ENCODE data around the gene FAM227A. TPM values are rescaled to one million over a fixed set of nuclear protein-coding genes. Genes with fewer than 3 reads are reported as not detected.
"Not testable (repeated sequence)": the region's sequence is repeated elsewhere in the genome, so short reads cannot be mapped to it uniquely, and the experiment has no call there.

The FAM227A gene
- total RNA-seq, 1 experiment from 2014 or later: 1.8 TPM

DNA sequence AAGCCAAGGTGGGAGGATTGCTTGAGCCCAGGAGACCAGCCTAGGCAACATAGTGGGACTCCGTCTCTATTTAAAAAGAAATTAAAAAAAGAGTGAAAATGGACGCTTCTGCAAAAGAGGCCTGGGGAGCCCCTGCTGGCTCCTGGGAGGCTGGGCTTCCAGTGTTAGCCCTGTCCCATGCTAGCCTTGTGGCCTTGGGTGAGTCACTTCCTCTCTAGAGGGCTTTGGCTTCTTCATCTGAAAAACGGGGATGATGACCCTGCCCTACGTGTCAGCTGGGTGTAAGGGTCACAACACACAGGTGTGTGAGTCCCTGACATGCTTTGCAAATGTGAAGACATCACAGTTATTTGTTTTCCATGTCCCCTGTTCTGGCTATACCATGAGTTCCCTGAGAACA lies 32.8 kb downstream of the FAM227A start:
- in situ Hi-C loops (cut with HindIII; ENCODE audit: low pct_unique_long_range_greater_than_20kb, low sequenced_read_pairs): no loop called here
- DNase-seq (ENCODE audit: low read depth, low spot score): peak; percentile 36

DNA sequence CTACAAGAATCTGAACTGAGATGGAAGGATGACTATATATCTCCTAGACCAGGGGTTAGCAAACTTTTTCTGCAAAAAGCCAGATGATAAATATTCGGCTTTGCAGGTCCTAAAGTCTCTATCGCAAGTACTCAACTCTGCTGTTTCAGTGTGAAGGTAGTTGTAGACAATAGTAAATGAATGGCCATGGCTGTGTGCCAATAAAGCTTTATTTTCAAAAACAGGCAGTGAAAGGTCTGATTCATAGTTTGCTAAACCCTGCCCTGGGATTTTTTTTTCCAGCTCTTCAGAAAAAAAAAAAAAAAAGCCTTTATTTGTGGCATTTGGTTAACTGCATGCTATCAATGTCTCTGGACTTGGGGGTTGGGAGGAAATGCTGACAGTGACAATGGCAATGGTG lies 37.5 kb downstream of the FAM227A start:
- in situ Hi-C loops (cut with HindIII; ENCODE audit: low pct_unique_long_range_greater_than_20kb, low sequenced_read_pairs): no loop called here
- no peak for DNase-seq (ENCODE audit: low read depth, low spot score)

DNA sequence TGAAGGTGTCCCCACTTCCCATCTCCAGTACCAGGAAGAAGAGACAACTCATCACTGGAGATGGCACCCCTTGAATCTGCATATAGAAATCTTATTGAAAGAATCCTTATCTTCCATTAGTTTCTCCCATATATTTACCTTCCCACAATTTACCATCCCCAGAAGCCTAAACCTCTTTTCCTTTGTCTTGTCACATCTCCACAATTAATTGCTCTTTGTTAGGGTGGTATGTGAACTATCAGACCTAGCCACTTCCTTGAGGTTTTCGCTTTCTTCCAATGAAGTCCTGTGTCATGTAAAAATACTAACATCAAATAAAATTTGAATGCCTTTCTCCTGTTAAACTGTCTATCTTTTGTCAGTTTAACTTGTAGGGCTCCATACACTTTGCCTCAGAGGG lies 37.9 kb downstream of the FAM227A start:
- in situ Hi-C loops (cut with HindIII; ENCODE audit: low pct_unique_long_range_greater_than_20kb, low sequenced_read_pairs): no loop called here

DNA sequence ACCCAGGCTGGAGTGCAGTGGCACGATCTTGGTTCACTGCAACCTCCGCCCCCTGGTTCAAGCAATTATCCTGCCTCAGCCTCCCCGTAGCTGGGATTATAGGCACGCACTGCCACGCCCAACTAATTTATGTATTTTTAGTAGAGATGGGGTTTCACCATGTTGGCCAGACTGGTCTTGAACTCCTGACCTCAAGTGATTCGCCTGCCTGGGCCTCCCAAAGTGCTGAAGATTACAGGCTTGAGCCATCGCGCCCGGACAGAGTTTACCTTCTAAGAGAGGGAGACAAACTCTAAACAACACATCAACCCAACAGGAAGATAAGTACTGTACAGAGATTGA lies 41.2 kb downstream of the FAM227A start:
- DNase-seq (ENCODE audit: low read depth, low spot score); in situ Hi-C loops (cut with HindIII; ENCODE audit: low pct_unique_long_range_greater_than_20kb, low sequenced_read_pairs): not testable (repeated sequence)

More for the DNA sequence above, 37.9 kb downstream of the FAM227A start:
- no peak for DNase-seq (ENCODE audit: low read depth, low spot score)

DNA sequence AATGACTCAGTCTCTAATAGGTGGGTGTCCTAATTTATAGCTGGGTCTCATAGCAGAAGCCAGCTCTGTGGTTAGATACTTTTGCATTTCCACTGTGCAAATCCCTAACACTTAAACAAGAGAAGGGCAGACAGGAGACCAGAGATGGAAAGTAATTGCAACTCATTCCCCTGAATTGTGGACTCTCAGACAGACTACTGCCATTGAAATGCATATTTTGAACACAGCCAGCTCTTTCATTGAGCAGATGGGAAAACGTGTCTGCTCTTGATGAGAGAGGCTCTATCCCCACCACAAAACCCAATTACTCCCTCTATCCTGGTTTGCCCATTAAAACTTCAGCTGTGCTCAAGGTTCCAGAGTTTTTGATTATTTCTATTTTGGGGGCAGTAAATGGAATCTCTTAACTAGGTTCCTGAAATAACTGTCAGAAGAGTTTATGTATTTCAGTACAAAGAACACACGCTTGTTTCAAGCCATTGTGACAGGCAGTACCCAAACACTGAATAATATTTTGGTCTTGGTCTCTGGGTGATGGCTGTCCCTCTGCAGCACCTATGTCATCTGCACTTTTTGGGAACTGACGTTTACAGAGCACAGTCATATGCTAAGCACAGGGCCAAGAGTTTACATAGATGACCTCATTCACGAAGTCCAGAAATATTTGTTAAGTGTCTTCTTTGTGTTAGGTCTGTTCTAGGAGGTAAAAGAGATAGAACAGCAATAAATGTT lies 41.7 kb downstream of the FAM227A start:
- in situ Hi-C loops (cut with HindIII; ENCODE audit: low pct_unique_long_range_greater_than_20kb, low sequenced_read_pairs): no loop called here
- DNase-seq (ENCODE audit: low read depth, low spot score): peak; percentile 45

DNA sequence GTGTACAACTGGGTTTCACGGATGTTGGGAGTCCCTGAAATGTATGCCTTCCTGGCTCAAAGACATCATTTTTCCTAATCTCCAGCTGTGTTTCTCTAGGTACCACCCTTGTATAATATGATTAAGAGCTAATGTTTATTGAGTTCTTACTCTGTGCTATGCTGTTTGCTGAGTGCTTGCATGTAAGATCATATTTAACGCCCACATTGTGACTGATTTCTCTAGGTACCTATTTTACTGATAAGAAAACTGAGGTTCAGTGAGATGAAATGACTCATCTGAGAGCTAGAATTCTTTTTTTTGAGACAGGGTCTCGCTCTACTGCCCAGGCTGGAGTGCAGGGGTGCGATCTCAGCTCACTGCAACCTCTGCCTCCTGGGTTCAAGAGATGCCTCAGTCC lies 42.6 kb downstream of the FAM227A start:
- in situ Hi-C loops (cut with HindIII; ENCODE audit: low pct_unique_long_range_greater_than_20kb, low sequenced_read_pairs): no loop called here

DNA sequence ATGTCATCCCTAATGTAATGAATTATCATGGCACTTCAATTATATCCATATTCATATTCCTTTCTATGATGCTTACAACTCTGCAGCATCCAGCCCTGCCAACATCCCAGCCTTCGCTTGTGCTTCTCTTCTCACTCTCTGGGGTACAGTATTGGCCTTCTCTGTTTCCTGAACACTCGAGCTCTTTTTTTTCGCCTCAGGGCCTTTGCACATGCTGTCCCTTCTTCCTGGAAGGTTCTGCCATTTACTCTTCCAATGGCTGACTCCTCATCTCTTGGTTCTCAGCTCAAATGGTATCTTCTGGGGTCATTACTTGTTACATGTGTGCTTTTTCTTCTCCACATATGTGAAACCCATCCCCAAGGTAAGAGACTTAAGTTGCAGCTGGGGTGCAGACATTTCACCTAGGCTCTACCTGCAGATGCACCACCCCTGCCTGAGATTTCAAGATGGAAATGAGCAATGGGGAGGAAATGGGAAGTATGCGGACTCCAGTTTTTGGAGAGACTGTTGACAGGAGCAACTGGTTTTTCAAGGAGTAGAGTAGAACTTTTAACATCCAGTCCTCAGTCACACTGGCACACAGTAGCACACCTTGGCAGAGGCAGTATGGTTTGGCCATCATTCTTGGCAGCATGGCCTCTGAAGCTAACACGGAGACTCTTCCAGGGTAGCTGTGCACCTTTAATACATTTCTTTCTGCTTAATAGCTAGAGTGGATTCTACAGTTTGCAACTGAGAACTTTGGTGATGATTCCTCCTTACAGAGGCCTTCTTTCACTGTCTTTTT lies 43.8 kb downstream of the FAM227A start:
- no peak for DNase-seq (ENCODE audit: low read depth, low spot score)
- in situ Hi-C loops (cut with HindIII; ENCODE audit: low pct_unique_long_range_greater_than_20kb, low sequenced_read_pairs): no loop called here

More for the DNA sequence above, 42.6 kb downstream of the FAM227A start:
- DNase-seq (ENCODE audit: low read depth, low spot score): no peak

DNA sequence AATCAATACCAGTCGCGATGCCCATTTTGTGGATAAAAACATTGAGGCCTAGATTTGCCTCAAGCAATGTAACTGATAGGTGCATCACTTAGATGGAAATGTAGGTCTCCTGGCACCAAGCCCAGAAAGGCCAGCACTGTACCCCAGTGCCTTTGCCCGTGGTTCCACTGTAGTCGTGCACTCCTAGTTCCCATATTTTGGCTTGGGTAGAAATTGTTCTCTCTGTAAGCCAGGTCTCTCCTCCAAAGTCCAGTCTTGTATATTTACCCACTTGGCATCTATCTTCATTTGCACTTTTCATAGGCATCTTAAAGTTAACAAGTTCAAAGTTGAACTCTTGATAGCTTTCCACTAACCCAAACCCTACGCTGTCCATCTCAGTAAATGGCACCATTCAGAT lies 44.6 kb downstream of the FAM227A start:
- in situ Hi-C loops (cut with HindIII; ENCODE audit: low pct_unique_long_range_greater_than_20kb, low sequenced_read_pairs): no loop called here
- DNase-seq (ENCODE audit: low read depth, low spot score): no peak

DNA sequence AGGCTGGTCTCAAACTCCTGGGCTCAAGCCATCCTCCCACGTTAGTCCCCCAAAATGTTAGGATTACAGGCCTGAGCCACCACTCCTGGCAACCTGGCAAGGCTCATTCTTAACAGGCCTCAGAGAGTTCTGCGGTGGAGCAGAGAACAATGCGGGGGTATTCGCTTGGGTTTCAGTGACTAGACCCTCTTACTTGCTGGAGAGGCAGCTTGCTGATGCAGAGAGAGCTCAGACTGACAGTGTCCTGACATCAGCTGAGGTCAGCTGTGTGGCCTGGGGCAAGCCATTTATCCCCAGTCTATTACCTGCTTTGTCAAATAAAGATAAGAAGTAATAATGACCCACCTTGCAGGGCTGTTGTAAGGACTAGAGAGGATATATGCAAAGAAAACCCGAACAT lies 46.0 kb downstream of the FAM227A start:
- in situ Hi-C loops (cut with HindIII; ENCODE audit: low pct_unique_long_range_greater_than_20kb, low sequenced_read_pairs): no loop called here
- DNase-seq (ENCODE audit: low read depth, low spot score): no peak

DNA sequence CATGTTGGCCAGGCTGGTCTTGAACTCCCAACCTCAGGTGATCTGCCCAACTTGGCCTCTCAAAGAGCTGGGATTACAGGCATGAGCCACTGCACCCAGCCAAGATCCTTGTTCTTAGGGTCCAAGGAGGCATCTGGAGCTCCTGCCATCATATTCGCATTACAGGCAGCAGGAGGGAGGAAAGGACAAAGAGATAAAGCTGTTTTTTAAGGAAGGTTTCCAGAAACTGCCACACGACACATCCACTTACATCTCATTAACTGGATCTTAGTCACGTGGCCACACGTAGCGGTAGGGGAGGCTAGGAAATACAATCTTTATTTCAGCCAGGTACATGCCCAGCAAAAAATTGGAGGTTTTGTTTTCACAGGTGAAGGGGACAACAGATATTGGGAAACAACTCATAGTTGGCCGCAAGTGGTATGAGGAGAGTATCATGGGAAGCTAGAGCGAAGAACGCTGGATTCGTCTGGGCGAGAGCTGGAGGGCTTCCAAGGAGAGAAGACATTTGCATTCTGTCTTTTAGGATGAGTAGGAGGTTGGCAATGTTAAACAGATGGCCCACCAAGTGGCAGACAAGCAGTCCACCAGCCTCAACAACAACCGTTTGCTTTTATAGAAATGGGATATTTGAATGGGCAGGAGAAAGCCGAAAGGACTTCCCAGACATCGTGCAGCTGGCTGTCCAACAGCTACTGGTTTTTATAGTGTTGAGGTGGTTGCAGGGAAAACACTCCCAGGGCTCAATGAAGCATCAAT lies 47.0 kb downstream of the FAM227A start:
- in situ Hi-C loops (cut with HindIII; ENCODE audit: low pct_unique_long_range_greater_than_20kb, low sequenced_read_pairs): no loop called here

DNA sequence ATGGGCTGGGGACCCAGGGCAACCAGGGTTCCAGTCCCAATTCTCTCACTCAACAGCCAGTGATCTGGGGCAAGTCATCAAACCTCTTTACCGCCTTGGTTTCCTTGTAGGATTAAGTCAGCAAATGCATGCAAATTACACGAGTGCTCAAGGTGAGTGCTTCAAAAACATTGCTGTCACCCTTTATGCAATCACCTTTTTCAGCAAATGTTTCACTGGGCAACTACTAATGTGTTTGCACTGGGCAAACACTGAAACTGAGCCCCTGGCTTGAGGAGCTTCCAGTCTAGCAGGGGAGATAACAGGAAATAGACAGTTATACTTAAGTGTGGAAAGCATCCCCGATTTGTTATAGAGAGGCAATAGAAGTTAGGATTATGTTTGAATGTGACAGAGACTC lies 48.5 kb downstream of the FAM227A start:
- DNase-seq (ENCODE audit: low read depth, low spot score): no peak
- in situ Hi-C loops (cut with HindIII; ENCODE audit: low pct_unique_long_range_greater_than_20kb, low sequenced_read_pairs): no loop called here

More for the DNA sequence above, 47.0 kb downstream of the FAM227A start:
- DNase-seq (ENCODE audit: low read depth, low spot score): no peak

DNA sequence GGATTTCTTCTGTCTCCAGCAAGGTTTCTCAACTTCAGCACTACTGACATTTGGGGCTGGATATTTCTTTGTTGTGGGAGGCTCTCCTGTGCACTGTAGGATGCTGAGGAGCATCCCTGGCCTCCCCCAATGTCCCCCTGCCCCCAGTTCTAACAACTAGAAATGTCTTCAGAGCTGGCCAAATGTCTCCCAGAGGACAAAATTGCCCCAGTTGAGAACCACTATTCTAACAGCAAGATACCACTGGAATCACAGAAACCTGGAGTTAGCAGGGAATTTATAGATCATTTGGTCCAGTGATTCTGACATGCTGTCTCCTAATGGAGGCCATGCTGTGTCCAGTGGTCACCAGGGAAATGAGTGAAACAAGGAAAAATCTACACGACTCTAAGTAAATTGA lies 54.0 kb downstream of the FAM227A start:
- in situ Hi-C loops (cut with HindIII; ENCODE audit: low pct_unique_long_range_greater_than_20kb, low sequenced_read_pairs): no loop called here
- DNase-seq (ENCODE audit: low read depth, low spot score): no peak

DNA sequence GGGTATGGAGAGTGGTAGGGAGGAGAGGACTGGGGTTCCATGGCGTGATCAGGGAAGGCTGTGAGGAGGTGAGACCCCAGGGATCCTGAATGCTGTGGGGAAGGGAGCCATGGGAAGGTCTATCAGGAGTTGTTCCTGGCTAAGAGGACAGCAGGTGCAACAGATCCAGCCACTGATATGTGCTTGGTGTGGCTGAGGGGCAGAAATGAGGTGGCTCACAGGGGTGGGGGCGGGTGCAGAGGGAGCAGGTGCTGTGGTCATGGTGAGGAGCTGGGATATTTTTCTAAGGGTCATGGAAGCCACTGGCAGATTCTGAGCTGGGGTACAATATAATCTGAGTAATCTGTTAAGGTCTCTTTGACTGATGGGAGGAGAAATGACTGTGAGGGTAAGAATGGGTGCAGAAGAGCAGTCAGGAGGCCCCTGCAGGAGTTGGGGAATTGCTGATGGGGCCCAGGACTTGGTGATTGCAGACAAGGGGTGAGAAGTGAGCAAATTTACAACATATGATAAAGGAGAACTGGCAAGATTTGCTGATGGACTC lies 54.9 kb downstream of the FAM227A start:
- in situ Hi-C loops (cut with HindIII; ENCODE audit: low pct_unique_long_range_greater_than_20kb, low sequenced_read_pairs): no loop called here
- DNase-seq (ENCODE audit: low read depth, low spot score): no peak

DNA sequence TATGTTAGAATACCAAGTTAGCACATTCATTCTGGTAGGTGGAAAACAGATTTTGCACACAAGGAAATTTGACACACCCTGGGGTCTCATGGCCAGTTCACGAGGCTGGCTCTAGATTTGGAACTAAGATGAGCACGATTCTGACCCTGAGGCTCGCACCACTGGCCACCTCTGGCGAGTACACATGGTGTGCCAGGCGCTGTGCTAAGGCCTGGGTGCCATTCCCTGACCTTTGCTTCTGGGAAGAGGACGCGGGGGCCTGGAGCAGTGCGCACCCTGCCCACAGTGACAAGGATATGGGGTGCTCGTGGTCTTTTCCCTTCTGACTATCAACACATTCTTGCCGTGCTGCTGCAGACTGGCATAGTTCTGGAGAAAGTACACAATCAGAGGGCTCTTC lies 56.7 kb downstream of the FAM227A start:
- DNase-seq (ENCODE audit: low read depth, low spot score): no peak
- in situ Hi-C loops (cut with HindIII; ENCODE audit: low pct_unique_long_range_greater_than_20kb, low sequenced_read_pairs): no loop called here

DNA sequence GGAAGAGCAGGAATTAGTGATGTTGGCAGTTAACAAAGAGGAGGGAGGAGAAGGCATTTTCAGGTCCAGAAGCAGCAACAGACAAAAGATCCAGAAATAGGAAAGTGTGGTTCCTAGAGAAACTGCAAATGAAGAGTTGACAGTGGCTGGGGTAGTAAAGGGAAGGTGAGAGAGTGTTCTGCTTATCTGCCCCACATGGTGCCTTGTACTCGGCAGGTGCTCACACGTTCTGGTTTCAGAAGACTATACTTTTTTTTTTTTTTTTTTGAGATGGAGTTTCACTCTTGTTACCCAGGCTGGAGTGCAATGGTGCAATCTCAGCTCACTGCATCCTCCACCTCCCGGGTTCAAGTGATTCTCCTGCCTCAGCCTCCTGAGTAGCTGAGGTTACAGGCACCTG lies 73.3 kb downstream of the FAM227A start:
- DNase-seq (ENCODE audit: low read depth, low spot score); in situ Hi-C loops (cut with HindIII; ENCODE audit: low pct_unique_long_range_greater_than_20kb, low sequenced_read_pairs): not testable (repeated sequence)

DNA sequence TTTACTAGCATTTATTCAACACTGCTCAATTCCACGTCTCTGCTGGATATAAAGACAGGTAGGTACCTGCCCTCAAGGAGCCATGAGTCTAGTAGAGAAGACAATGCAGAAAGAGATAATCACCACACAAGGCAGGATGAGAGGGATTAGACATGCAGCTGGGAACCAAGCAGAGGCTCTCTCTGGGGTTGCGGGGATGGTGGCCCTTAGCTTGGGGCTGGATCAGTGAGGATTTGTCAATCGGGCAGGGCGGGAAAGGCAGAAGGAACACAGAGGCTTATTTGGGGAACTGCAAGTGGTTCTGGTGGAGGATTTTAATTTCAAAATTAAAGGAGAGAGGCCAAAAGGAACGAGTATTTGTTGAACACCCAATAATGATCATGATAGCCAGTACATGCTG lies 77.7 kb downstream of the FAM227A start:
- in situ Hi-C loops (cut with HindIII; ENCODE audit: low pct_unique_long_range_greater_than_20kb, low sequenced_read_pairs): no loop called here
- DNase-seq (ENCODE audit: low read depth, low spot score): no peak

DNA sequence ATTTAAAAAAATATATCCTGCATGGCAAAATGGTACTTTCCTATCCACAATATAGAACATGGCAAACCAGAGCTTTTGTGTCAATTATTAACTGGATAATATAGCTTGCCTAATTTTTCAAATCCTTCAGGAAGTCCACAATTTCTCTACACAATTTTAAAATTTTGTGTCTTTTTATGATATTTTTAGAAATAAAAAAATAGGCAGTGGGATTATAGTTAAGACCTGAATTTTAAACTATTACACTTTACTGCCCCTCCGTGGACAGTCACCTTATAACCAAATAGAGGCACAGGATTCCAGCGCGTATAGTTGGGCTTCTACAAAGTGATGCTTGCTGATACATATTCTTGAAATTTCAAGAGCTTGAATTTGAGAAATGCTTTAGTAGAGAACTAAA lies 84.1 kb downstream of the FAM227A start:
- in situ Hi-C loops (cut with HindIII; ENCODE audit: low pct_unique_long_range_greater_than_20kb, low sequenced_read_pairs): no loop called here
- DNase-seq (ENCODE audit: low read depth, low spot score): peak; percentile 76

DNA sequence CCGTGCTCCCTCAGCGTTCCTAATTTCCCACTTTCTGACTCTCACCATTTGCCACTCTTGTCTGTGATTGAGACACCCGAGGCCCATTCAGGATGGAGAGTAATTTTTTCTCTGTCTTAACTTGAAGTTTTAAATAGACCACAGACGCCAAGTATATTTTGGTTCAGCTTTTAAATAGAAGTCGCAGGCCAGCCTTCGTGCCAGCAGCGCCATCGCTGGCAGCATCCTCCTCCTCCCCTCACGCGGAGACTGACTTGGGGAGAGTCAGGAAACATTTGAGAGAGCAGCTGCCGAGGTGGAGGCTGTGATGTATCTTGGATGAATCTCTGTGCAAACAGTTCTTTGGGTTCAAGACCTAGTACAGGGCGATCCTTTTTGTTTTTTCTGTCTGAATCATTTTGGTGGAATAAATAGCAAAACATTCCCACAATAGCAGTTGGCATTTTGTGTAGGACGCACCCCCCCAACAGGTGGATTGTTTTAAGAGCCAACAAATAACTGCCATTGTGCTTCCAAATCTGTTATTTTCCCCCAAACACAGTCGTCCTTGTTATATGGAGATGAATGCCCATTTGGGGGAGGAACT lies 85.3 kb downstream of the FAM227A start:
- peak; percentile 34 for DNase-seq (ENCODE audit: low read depth, low spot score)
- in situ Hi-C loops (cut with HindIII; ENCODE audit: low pct_unique_long_range_greater_than_20kb, low sequenced_read_pairs): no loop called here

All from SK-MEL-5 (cell line).